HG03064 (cell line): Measurements from ENCODE around the gene HYAL2.
A peak's percentile ranks its signal among the peaks of the same experiment; 100 is the strongest.
"Not testable (repeated sequence)": the region's sequence is repeated elsewhere in the genome, so short reads cannot be mapped to it uniquely, and the experiment has no call there.

ENCODE experiments used
- ATAC-seq: cut with Tn5 transposase; IDR thresholded peaks from one replicate; pipeline ENCODE4 v1.9.1; 2021; ENCODE audit warnings: low read depth; ENCODE audit not compliant: unreplicated experiment

The HYAL2 gene

DNA sequence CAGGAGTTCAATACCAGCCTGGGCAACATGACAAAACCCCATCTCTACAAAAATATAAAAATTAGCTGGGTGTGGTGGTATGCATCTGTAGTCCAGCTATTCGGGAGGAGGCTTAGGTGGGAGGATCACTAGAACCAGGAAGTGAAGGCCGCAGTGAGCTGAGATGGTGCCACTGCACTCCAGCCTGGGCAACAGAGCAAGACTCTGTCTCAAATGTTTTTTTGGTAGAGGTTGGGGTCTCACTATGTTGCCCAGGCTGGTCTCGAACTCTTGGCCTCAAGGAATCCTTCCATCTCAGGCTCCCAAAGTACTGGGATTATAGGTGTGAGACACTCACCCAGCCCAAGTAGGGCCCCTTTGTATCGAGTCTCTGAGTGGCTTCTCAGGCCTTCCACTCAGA is 28.5 kb downstream of the HYAL2 start:
- ATAC-seq: no peak

GRCh38 chr3:50293079-50293801 is 29.3 kb downstream of the HYAL2 start:
- no peak for ATAC-seq

- ATAC-seq: peak; percentile 87
These were observed 30.1 kb downstream of the HYAL2 start, which contains the start of gene IFRD2 for GRCh38 chr3:50292159-50293078. IFRD2 (minus strand) TSS chr3:50292429; CDS start chr3:50292274, 155 bp downstream.

- no peak for ATAC-seq
These were observed 32.3 kb downstream of the HYAL2 start for GRCh38 chr3:50290161-50290641.

GRCh38 chr3:50289130-50289529 is 33.4 kb downstream of the HYAL2 start:
- no peak for ATAC-seq

DNA sequence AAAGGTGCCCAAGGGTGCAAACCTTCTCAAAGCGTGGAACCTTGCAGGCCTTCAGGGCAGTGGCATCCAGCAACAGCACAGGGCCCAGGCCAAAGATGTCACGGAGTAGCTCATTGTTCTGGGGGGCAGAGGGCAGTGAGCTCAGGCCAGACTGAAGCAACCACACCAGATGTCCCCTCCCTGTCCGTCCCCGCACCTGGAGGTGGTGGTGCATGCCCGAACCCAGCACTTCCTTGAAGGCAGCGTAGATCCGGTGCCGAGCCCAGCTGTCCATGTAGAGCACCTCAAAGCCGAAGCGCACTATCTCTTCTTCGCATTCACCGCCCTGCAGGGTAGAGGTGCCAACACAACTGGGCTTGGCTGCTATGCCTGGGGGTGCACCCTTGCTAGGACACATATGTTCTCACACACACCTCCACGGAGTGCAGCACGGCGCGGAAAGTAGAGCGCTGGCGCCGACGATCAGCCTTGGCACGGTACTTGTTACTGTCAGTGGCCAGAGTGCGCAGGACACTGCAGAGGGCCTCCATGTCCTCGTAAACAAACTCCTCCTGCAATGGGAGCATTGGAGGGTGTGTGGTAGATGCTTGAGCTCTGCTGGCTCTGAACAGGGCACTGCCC is 34.0 kb downstream of the HYAL2 start:
- ATAC-seq: no peak

DNA sequence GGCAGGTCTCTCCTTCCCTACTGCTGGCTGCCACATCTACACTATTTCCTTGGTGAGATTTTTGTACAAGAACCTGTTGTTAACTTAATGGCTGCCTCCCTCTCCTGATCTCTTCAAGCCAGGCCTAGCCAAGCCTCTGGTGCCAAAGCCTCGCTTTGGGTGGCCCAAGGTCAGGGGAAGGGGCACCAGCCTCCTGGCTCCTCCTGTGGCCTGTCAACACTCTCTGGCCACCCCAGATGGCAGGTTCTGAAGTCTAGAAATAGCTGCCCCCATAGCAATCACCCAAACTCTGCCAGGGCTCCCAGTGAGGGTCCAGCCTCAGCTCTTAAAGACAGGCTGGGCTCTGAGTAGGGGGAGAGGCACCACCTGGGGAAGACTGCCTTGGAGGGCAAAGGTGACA is 35.3 kb downstream of the HYAL2 start:
- ATAC-seq: no peak

- ATAC-seq: no peak
These were observed 36.0 kb downstream of the HYAL2 start for GRCh38 chr3:50286322-50287227.

GRCh38 chr3:50284121-50284520 is 38.4 kb downstream of the HYAL2 start:
- not testable (repeated sequence) for ATAC-seq

GRCh38 chr3:50279255-50280016 is 43.1 kb downstream of the HYAL2 start:
- no peak for ATAC-seq

GRCh38 chr3:50278880-50279224 is 43.7 kb downstream of the HYAL2 start, which contains the start of gene LSMEM2:
LSMEM2 (plus strand) TSS chr3:50279087; CDS start chr3:50279114, 27 bp downstream.
- ATAC-seq: no peak

GRCh38 chr3:50278123-50278879 is 44.2 kb downstream of the HYAL2 start:
- no peak for ATAC-seq

- ATAC-seq: no peak
These were observed 45.8 kb downstream of the HYAL2 start for GRCh38 chr3:50276762-50277101.

DNA sequence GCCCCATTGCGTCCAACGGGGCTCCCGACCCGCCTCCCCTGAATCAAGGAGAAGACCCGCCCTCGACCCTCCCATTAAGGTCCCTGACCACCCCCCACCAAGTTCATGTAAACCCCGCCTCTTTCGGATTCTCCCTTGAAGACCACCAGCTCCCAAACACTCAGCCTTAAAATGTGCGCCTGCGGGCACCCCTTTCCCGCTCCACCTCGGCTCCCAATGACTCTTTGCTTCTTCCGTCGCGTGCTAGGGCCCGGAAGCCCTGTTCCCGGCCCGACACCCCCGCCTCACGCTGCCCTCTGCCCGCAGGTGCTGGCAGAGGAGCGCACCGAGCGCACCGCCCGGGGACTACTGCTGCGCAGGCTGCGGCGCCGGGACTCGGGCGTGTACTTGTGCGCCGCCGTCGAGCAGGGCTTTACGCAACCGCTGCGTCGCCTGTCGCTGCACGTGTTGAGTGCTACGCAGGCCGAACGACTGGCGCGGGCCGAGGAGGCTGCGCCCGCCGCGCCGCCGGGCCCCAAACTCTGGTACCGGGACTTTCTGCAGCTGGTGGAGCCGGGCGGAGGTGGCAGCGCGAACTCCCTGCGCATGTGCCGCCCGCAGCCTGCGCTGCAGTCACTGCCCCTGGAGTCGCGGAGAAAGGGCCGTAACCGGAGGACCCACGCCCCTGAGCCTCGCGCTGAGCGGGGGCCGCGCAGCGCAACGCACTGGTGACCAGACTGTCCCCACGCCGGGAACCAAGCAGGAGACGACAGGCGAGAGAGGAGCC is 46.4 kb downstream of the HYAL2 start:
- ATAC-seq: no peak

- no peak for ATAC-seq
These were observed 47.2 kb downstream of the HYAL2 start for GRCh38 chr3:50275141-50275995.

DNA sequence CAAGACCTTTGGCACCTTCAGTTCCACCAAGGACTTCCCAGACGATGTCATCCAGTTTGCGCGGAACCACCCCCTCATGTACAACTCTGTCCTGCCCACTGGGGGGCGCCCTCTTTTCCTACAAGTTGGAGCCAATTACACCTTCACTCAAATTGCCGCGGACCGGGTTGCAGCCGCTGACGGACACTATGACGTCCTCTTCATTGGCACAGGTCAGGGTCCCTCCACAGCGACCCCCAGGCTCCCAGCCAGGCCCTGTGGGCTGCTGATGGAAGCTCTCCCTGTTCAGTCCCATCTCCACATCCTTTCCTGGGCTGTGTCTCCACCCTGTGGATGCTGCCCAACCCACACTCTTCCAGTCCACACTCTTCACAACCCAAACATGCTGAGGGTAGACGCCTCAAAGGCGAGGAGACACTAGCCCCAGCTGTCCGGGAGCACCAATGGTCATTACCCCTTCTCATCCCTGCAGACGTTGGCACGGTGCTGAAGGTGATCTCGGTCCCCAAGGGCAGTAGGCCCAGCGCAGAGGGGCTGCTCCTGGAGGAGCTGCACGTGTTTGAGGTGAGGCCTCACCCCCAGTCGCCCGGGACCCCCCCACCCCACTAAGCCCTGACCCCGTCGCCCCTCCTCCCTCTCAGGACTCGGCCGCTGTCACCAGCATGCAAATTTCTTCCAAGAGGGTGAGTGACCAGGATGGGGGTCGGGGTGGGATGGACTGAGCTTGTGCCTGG is 48.0 kb downstream of the HYAL2 start:
- no peak for ATAC-seq
